Keratinocyte (primary cell): Measurements from ENCODE around the gene ZFYVE28. TPM values are rescaled to one million over a fixed set of nuclear protein-coding genes. Genes with fewer than 3 reads are reported as not detected.

Experiments used
- DNase-seq: peaks from one replicate; pipeline ENCODE4 v3.0.0-alpha.2; 2011; ENCODE audit warnings: low read depth, missing footprints, low spot score
- FAIRE-seq: peaks from 2 replicates; lab custom pipeline; 2011; peaks lifted over from hg19 to GRCh38; lab: Jason Lieb, UNC
- H2AFZ ChIP-seq: 2 replicates; pipeline ENCODE4 v1.6.0; 2012; ENCODE audit warnings: low read length, control low read depth, inconsistent platforms; ENCODE audit not compliant: control insufficient read depth
- H3K27ac ChIP-seq: 2 replicates; pipeline ENCODE4 v1.5.1; 2011; ENCODE audit warnings: low read length; ENCODE audit not compliant: control insufficient read depth, insufficient read depth
- H3K27me3 ChIP-seq: 3 replicates; pipeline ENCODE4 v1.6.0; 2011; ENCODE audit warnings: low read length; ENCODE audit not compliant: control insufficient read depth, insufficient read depth; ENCODE audit errors: extremely low read depth
- H3K36me3 ChIP-seq, 2 experiments: 2 replicates in 1 of 2; 3 replicates in 1 of 2; pipeline ENCODE4 v1.5.1; 2011; ENCODE audit warnings: low read length in 2 of 2, mild to moderate bottlenecking in 1 of 2; ENCODE audit not compliant: control insufficient read depth in 2 of 2, insufficient read depth in 2 of 2; ENCODE audit errors: extremely low read depth in 1 of 2
- H3K4me1 ChIP-seq: 3 replicates; pipeline ENCODE4 v1.5.1; 2011; ENCODE audit warnings: low read length; ENCODE audit not compliant: control insufficient read depth, insufficient read depth; ENCODE audit errors: extremely low read depth
- H3K4me2 ChIP-seq: 3 replicates; pipeline ENCODE4 v1.6.0; 2011; ENCODE audit warnings: low read depth, low read length; ENCODE audit not compliant: control insufficient read depth, insufficient read depth; ENCODE audit errors: extremely low read depth
- H3K4me3 ChIP-seq, 3 experiments: fragments of 200-600 bp in 1 of 3; sonication (generic) in 1 of 3; 2 replicates in 2 of 3; 3 replicates in 1 of 3; pipeline ENCODE4 v1.5.1; 2011 to 2016; ENCODE audit warnings: low read length in 3 of 3, mild to moderate bottlenecking in 3 of 3, control low read depth in 2 of 3, inconsistent platforms in 1 of 3, low read depth in 1 of 3, mixed read lengths in 1 of 3, mixed run types in 1 of 3, moderate library complexity in 1 of 3; ENCODE audit not compliant: control insufficient read depth in 2 of 3, insufficient read depth in 2 of 3; ENCODE audit errors: extremely low read depth in 1 of 3
- H3K79me2 ChIP-seq: 2 replicates; pipeline ENCODE4 v1.6.0; 2012; ENCODE audit warnings: low read length; ENCODE audit not compliant: control insufficient read depth, insufficient read depth
- H3K9ac ChIP-seq: 3 replicates; pipeline ENCODE4 v1.6.0; 2011; ENCODE audit warnings: low read length; ENCODE audit not compliant: control insufficient read depth, insufficient read depth; ENCODE audit errors: extremely low read depth
- H3K9me1 ChIP-seq: 3 replicates; pipeline ENCODE4 v1.6.0; 2011; ENCODE audit warnings: low read length; ENCODE audit not compliant: control insufficient read depth, insufficient read depth; ENCODE audit errors: extremely low read depth
- H3K9me3 ChIP-seq: 2 replicates; pipeline ENCODE4 v1.5.1; 2012; ENCODE audit warnings: low read depth, low read length; ENCODE audit not compliant: control insufficient read depth
- H4K20me1 ChIP-seq: 3 replicates; pipeline ENCODE4 v1.6.0; 2011; ENCODE audit warnings: low read length; ENCODE audit not compliant: control insufficient read depth, insufficient read depth; ENCODE audit errors: extremely low read depth
- CTCF ChIP-seq, 3 experiments: IDR thresholded peaks in 1 of 3; conservative IDR thresholded peaks in 1 of 3; optimal IDR thresholded peaks in 1 of 3; 2 replicates in 2 of 3; 3 replicates in 1 of 3; pipeline versions ENCODE3 to v1.5.1; 2011; ENCODE audit warnings: low read length in 3 of 3, mild to moderate bottlenecking in 3 of 3, moderate library complexity in 2 of 3, control low read depth in 1 of 3, inconsistent platforms in 1 of 3; ENCODE audit not compliant: insufficient read depth in 2 of 3; ENCODE audit errors: extremely low read depth in 1 of 3
- EZH2 ChIP-seq: IDR thresholded peaks from one replicate; pipeline ENCODE4 v1.6.1; 2012; ENCODE audit warnings: inconsistent platforms, mild to moderate bottlenecking, low read length, moderate library complexity
- dilution Hi-C: fragments of 300-500 bp; cut with MboI; formaldehyde crosslinking; loops from one replicate; pipeline ENCODE4 v1.7.0; 2020; ENCODE audit warnings: low sequenced_read_pairs; ENCODE audit not compliant: extremely low pct_ligation_motif_present
- polyA plus RNA-seq, 5 experiments: library from polyadenylated mRNA; depleted of rRNA in 3 of 5; stranded (reverse) in 3 of 5; stranded (forward) in 1 of 5; unstranded in 1 of 5; fragments of >200 nt; gene quantifications; 1 replicate in 1 of 5; 2 replicates in 3 of 5; 3 replicates in 1 of 5; pipeline versions ENCODE4 v1.2.1 to v1.2.3, GENCODE V29; 2011 to 2012; ENCODE audit warnings: missing spikeins in 2 of 5, low read depth in 1 of 5, low replicate concordance in 1 of 5

The ZFYVE28 gene
- polyA plus RNA-seq, 1 donor (not counting 4 experiments of a cell fraction or from before 2014, with no cell fraction given): 0.33 TPM

GRCh38 chr4:2340272-2341061, 78.0 kb downstream of the ZFYVE28 start:
- Histone ChIP-seq H3K4me3 (no peak overlapping the region), H3K9me1 (no peaks in the 10 kb centered on the region), H3K9ac (no peak overlapping the region), H2AFZ (no peak overlapping the region), H3K4me1 (no peaks in the 10 kb centered on the region), H3K9me3 (no peaks in the 10 kb centered on the region), H3K4me2 (no peak overlapping the region), H3K36me3 (no peaks in the 10 kb centered on the region), H3K27me3 (no peaks in the 10 kb centered on the region), H3K27ac (no peak overlapping the region), H3K79me2 (no peaks in the 10 kb centered on the region), H4K20me1 (no peaks in the 10 kb centered on the region)
- TF ChIP-seq EZH2 (no peak), CTCF (optimal IDR thresholded peaks at IDR 0.05 in 1 of 3, IDR thresholded peaks at IDR 0.05 in 1 of 3, conservative IDR thresholded peaks at IDR 0.05 in 1 of 3; ENCODE audit: extremely low read depth in 1 of 3, insufficient read depth in 2 of 3, low read length in 3 of 3) (no peak)
- DNase-seq: no peak
- dilution Hi-C loops: no loop called here
- no peak for FAIRE-seq

GRCh38 chr4:2339458-2340271, 78.8 kb downstream of the ZFYVE28 start:
- H3K4me1 ChIP-seq: no peaks in the 10 kb centered on the region
- H3K36me3 ChIP-seq: no peaks in the 10 kb centered on the region
- H3K79me2 ChIP-seq: no peaks in the 10 kb centered on the region
- no peak overlapping the region for H3K27ac ChIP-seq
- H2AFZ ChIP-seq: no peak overlapping the region
- TF ChIP-seq EZH2: no peak
- no peak for TF ChIP-seq CTCF (optimal IDR thresholded peaks at IDR 0.05 in 1 of 3, IDR thresholded peaks at IDR 0.05 in 1 of 3, conservative IDR thresholded peaks at IDR 0.05 in 1 of 3; ENCODE audit: extremely low read depth in 1 of 3, insufficient read depth in 2 of 3, low read length in 3 of 3)
- H3K4me3 ChIP-seq: no peak overlapping the region
- FAIRE-seq (no peak), DNase-seq (no peak)
- H3K9me3 ChIP-seq: no peaks in the 10 kb centered on the region
- no peaks in the 10 kb centered on the region for H3K27me3 ChIP-seq
- no peaks in the 10 kb centered on the region for H3K9me1 ChIP-seq
- H3K4me2 ChIP-seq: no peak overlapping the region
- no peak overlapping the region for H3K9ac ChIP-seq
- dilution Hi-C loops: no loop called here
- no peaks in the 10 kb centered on the region for H4K20me1 ChIP-seq
